HG03460 (cell line): ENCODE data around the gene RPL19.
"Not testable (repeated sequence)": the region's sequence is repeated elsewhere in the genome, so short reads cannot be mapped to it uniquely, and the experiment has no call there.

ENCODE experiments used
- ATAC-seq: cut with Tn5 transposase; IDR thresholded peaks from one replicate; pipeline ENCODE4 v1.9.1; 2021; ENCODE audit not compliant: unreplicated experiment

RPL19 gene

GRCh38 chr17:39244016-39244599 lies 44.0 kb downstream of the RPL19 start:
- ATAC-seq: no peak

- no peak for ATAC-seq
Measured at GRCh38 chr17:39244600-39245570, 44.8 kb downstream of the RPL19 start.

- ATAC-seq: no peak
Measured at GRCh38 chr17:39246274-39246673, 46.2 kb downstream of the RPL19 start.

GRCh38 chr17:39250076-39250475 lies 50.0 kb downstream of the RPL19 start:
- ATAC-seq: not testable (repeated sequence)

- no peak for ATAC-seq
Measured at GRCh38 chr17:39251997-39252396, 51.9 kb downstream of the RPL19 start.

- no peak for ATAC-seq
Measured at GRCh38 chr17:39252788-39253460, 52.8 kb downstream of the RPL19 start.
